ENCODE results near the gene FALEC. TPM values are rescaled to one million over a fixed set of nuclear protein-coding genes. Genes with fewer than 3 reads are reported as not detected.

The FALEC gene
- total RNA-seq, 1 donor from 2014 or later, result 0.43 TPM

DNA sequence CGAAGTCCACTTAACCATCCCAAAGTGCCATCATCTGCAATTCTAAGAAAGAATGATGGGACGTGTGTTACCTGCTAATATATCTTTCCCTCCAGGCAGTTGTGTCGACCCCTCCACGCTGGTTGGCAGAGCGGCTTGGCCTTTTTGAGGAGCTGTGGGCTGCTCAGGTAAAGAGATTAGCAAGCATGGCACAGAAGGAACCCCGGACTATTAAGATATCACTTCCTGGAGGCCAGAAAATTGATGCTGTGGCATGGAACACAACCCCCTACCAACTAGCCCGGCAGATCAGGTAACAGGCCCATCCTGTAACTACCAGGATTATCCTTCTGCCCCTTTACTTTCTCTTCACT lies 27.8 kb upstream of the FALEC start:
- Mint-ChIP-seq H3K9me3 (ENCODE audit: unreplicated experiment) (no peaks in the 10 kb centered on the region), H3K27ac (ENCODE audit: unreplicated experiment) (peak overlapping the region; percentile 48), H3K4me1 (ENCODE audit: low read depth, unreplicated experiment) (no peaks in the 10 kb centered on the region), H3K36me3 (ENCODE audit: low read depth, unreplicated experiment) (peaks cover 13% of the 10 kb centered on the region), H3K27me3 (ENCODE audit: low read depth, unreplicated experiment) (no peaks in the 10 kb centered on the region), H3K4me3 (ENCODE audit: unreplicated experiment) (peak overlapping the region; percentile 96)
- peak overlapping the region; percentile 65 for H2AFZ ChIP-seq (ENCODE audit: low read depth, low read length)
- peak overlapping the region; percentile 69 for H3K4me3 ChIP-seq (ENCODE audit: insufficient read depth, low read depth, low read length)
- peaks cover 21% of the 10 kb centered on the region for H3K36me3 ChIP-seq (ENCODE audit: insufficient read depth, low read length)
- peak overlapping the region; percentile 39 for H3K27ac ChIP-seq (ENCODE audit: low read depth, low read length)
- H3K9ac ChIP-seq (ENCODE audit: low read length), result peak overlapping the region; percentile 86
- no peak for DNase-seq (ENCODE audit: low read depth)
- peaks cover 14% of the 10 kb centered on the region for H3K79me2 ChIP-seq (ENCODE audit: insufficient read depth, low read length)
- H4K20me1 ChIP-seq (ENCODE audit: insufficient read depth, low read length), result no peaks in the 10 kb centered on the region
- peaks cover 7% of the 10 kb centered on the region for H3K4me1 ChIP-seq (ENCODE audit: insufficient read depth, low read length)
- FAIRE-seq, result no peak
- H3K4me2 ChIP-seq (ENCODE audit: low read length), result peak overlapping the region; percentile 90
- TF ChIP-seq, protein P1, sequence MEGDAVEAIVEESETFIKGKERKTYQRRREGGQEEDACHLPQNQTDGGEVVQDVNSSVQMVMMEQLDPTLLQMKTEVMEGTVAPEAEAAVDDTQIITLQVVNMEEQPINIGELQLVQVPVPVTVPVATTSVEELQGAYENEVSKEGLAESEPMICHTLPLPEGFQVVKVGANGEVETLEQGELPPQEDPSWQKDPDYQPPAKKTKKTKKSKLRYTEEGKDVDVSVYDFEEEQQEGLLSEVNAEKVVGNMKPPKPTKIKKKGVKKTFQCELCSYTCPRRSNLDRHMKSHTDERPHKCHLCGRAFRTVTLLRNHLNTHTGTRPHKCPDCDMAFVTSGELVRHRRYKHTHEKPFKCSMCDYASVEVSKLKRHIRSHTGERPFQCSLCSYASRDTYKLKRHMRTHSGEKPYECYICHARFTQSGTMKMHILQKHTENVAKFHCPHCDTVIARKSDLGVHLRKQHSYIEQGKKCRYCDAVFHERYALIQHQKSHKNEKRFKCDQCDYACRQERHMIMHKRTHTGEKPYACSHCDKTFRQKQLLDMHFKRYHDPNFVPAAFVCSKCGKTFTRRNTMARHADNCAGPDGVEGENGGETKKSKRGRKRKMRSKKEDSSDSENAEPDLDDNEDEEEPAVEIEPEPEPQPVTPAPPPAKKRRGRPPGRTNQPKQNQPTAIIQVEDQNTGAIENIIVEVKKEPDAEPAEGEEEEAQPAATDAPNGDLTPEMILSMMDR (IDR thresholded peaks at IDR 0.05; ENCODE audit: insufficient read depth, low read depth, low read length), result no peak
- no peaks in the 10 kb centered on the region for H3K9me3 ChIP-seq (ENCODE audit: insufficient read depth, low read depth, low read length)
- H3K27me3 ChIP-seq (ENCODE audit: insufficient read depth, low read length), result no peaks in the 10 kb centered on the region

- H3K27me3 Mint-ChIP-seq (ENCODE audit: low read depth, unreplicated experiment), result no peaks in the 10 kb centered on the region
- H3K4me1 Mint-ChIP-seq (ENCODE audit: low read depth, unreplicated experiment), result no peaks in the 10 kb centered on the region
- Histone ChIP-seq H2AFZ (ENCODE audit: low read depth, low read length) (no peak overlapping the region), H3K4me1 (ENCODE audit: insufficient read depth, low read length) (peaks cover 2% of the 10 kb centered on the region), H3K4me2 (ENCODE audit: low read length) (no peak overlapping the region), H3K79me2 (ENCODE audit: insufficient read depth, low read length) (peaks cover 5% of the 10 kb centered on the region), H3K4me3 (ENCODE audit: insufficient read depth, low read depth, low read length) (no peak overlapping the region), H3K9ac (ENCODE audit: low read length) (no peak overlapping the region), H3K27ac (ENCODE audit: low read depth, low read length) (no peak overlapping the region), H3K36me3 (ENCODE audit: insufficient read depth, low read length) (peaks cover 24% of the 10 kb centered on the region), H4K20me1 (ENCODE audit: insufficient read depth, low read length) (no peaks in the 10 kb centered on the region), H3K9me3 (ENCODE audit: insufficient read depth, low read depth, low read length) (no peaks in the 10 kb centered on the region), H3K27me3 (ENCODE audit: insufficient read depth, low read length) (no peaks in the 10 kb centered on the region)
- DNase-seq (ENCODE audit: low read depth), result no peak
- TF ChIP-seq EZH2 (IDR thresholded peaks at IDR 0.05; ENCODE audit: insufficient read depth, low read length), result no peak
- TF ChIP-seq, protein P1 (IDR thresholded peaks at IDR 0.05; ENCODE audit: insufficient read depth, low read depth, low read length), result no peak
- FAIRE-seq, result no peak
- H3K36me3 Mint-ChIP-seq (ENCODE audit: low read depth, unreplicated experiment), result peaks cover 19% of the 10 kb centered on the region
- no peak overlapping the region for H3K4me3 Mint-ChIP-seq (ENCODE audit: unreplicated experiment)
- H3K27ac Mint-ChIP-seq (ENCODE audit: unreplicated experiment), result no peak overlapping the region
- no peaks in the 10 kb centered on the region for H3K9me3 Mint-ChIP-seq (ENCODE audit: unreplicated experiment)
These were observed 22.4 kb upstream of the FALEC start for GRCh38 chr1:150493175-150493574.

GRCh38 chr1:150498342-150498741 lies 17.2 kb upstream of the FALEC start:
- no peak overlapping the region for H3K4me2 ChIP-seq (ENCODE audit: low read length)
- no peak overlapping the region for H3K27ac Mint-ChIP-seq (ENCODE audit: unreplicated experiment)
- H3K9ac ChIP-seq (ENCODE audit: low read length), result no peak overlapping the region
- no peak overlapping the region for H3K4me3 Mint-ChIP-seq (ENCODE audit: unreplicated experiment)
- H3K27ac ChIP-seq (ENCODE audit: low read depth, low read length), result no peak overlapping the region
- no peak for FAIRE-seq
- H3K27me3 Mint-ChIP-seq (ENCODE audit: low read depth, unreplicated experiment), result no peaks in the 10 kb centered on the region
- TF ChIP-seq, protein P1 (IDR thresholded peaks at IDR 0.05; ENCODE audit: insufficient read depth, low read depth, low read length), result no peak
- TF ChIP-seq EZH2 (IDR thresholded peaks at IDR 0.05; ENCODE audit: insufficient read depth, low read length), result no peak
- DNase-seq (ENCODE audit: low read depth), result no peak
- H3K36me3 ChIP-seq (ENCODE audit: insufficient read depth, low read length), result peaks cover 10% of the 10 kb centered on the region
- H4K20me1 ChIP-seq (ENCODE audit: insufficient read depth, low read length), result no peaks in the 10 kb centered on the region
- no peaks in the 10 kb centered on the region for H3K27me3 ChIP-seq (ENCODE audit: insufficient read depth, low read length)
- H3K79me2 ChIP-seq (ENCODE audit: insufficient read depth, low read length), result no peaks in the 10 kb centered on the region
- no peak overlapping the region for H2AFZ ChIP-seq (ENCODE audit: low read depth, low read length)
- no peaks in the 10 kb centered on the region for H3K4me1 ChIP-seq (ENCODE audit: insufficient read depth, low read length)
- peaks cover 24% of the 10 kb centered on the region for H3K36me3 Mint-ChIP-seq (ENCODE audit: low read depth, unreplicated experiment)
- H3K9me3 ChIP-seq (ENCODE audit: insufficient read depth, low read depth, low read length), result no peaks in the 10 kb centered on the region
- no peaks in the 10 kb centered on the region for H3K9me3 Mint-ChIP-seq (ENCODE audit: unreplicated experiment)
- H3K4me1 Mint-ChIP-seq (ENCODE audit: low read depth, unreplicated experiment), result no peaks in the 10 kb centered on the region
- no peak overlapping the region for H3K4me3 ChIP-seq (ENCODE audit: insufficient read depth, low read depth, low read length)
